ENCODE data around the gene GPR62.

The GPR62 gene

GRCh38 chr3:51971350-51971749 is 16.2 kb downstream of the GPR62 start:
- no peak overlapping the region for H3K27ac ChIP-seq
- no peak for TF ChIP-seq CTCF (conservative IDR thresholded peaks at IDR 0.05)

- TF ChIP-seq CTCF (conservative IDR thresholded peaks at IDR 0.05), result peak; percentile 10; the same call in 1 of the 2 replicates
- H3K27ac ChIP-seq, result peak overlapping the region; percentile 94
Observed at GRCh38 chr3:51974277-51974962, 19.2 kb downstream of the GPR62 start.

GRCh38 chr3:51974963-51975851 is 20.0 kb downstream of the GPR62 start, which contains the start of gene ABHD14A:
Gene ABHD14A (plus strand): TSS chr3:51975064. CDS start chr3:51975136, 72 bp downstream.
- H3K27ac ChIP-seq, result peak within 1 kb of the TSS; percentile 94
- TF ChIP-seq CTCF (conservative IDR thresholded peaks at IDR 0.05), result no peak

GRCh38 chr3:51975852-51976549 is 20.8 kb downstream of the GPR62 start:
- H3K27ac ChIP-seq, result peak overlapping the region; percentile 94
- TF ChIP-seq CTCF (conservative IDR thresholded peaks at IDR 0.05), result no peak; the same call in none of the 2 replicates

- H3K27ac ChIP-seq, result peak overlapping the region; percentile 94
- no peak for TF ChIP-seq CTCF (conservative IDR thresholded peaks at IDR 0.05)
Observed at GRCh38 chr3:51977446-51978142, 22.4 kb downstream of the GPR62 start.

- TF ChIP-seq CTCF (conservative IDR thresholded peaks at IDR 0.05), result no peak
- H3K27ac ChIP-seq, result no peak overlapping the region
Observed at GRCh38 chr3:51978143-51978502, 22.9 kb downstream of the GPR62 start.

Data from VCaP (cell line).